NCI-H2196 (cell line): ENCODE results near the gene GDPD3.

Source experiments
- DNase-seq: peaks from one replicate; lab custom pipeline; 2025; ENCODE audit not compliant: unreplicated experiment; lab: John Stamatoyannopoulos, UW

GDPD3 gene

GRCh38 chr16:30096105-30096861, 17.1 kb downstream of the GDPD3 start, which contains the start of gene YPEL3:
Gene YPEL3 (minus strand): TSS chr16:30096213. CDS start chr16:30095482, 731 bp downstream.
- DNase-seq, result peak; percentile 88

- no peak for DNase-seq
Observed at GRCh38 chr16:30095166-30096078, 17.9 kb downstream of the GDPD3 start.

GRCh38 chr16:30094541-30095165, 18.7 kb downstream of the GDPD3 start:
- no peak for DNase-seq

- peak; percentile 88 for DNase-seq
Observed at GRCh38 chr16:30092373-30093010, 20.8 kb downstream of the GDPD3 start.

- peak; percentile 95 for DNase-seq
Observed at GRCh38 chr16:30091474-30092372, 21.6 kb downstream of the GDPD3 start, which contains the start of gene TBX6. Gene TBX6 (minus strand): TSS chr16:30091924. CDS start chr16:30091193, 731 bp downstream.

- no peak for DNase-seq
Observed at GRCh38 chr16:30090610-30091331, 22.6 kb downstream of the GDPD3 start.

GRCh38 chr16:30088832-30089624, 24.3 kb downstream of the GDPD3 start:
- DNase-seq, result no peak

- DNase-seq, result no peak
Observed at GRCh38 chr16:30088237-30088831, 25.0 kb downstream of the GDPD3 start.

DNA sequence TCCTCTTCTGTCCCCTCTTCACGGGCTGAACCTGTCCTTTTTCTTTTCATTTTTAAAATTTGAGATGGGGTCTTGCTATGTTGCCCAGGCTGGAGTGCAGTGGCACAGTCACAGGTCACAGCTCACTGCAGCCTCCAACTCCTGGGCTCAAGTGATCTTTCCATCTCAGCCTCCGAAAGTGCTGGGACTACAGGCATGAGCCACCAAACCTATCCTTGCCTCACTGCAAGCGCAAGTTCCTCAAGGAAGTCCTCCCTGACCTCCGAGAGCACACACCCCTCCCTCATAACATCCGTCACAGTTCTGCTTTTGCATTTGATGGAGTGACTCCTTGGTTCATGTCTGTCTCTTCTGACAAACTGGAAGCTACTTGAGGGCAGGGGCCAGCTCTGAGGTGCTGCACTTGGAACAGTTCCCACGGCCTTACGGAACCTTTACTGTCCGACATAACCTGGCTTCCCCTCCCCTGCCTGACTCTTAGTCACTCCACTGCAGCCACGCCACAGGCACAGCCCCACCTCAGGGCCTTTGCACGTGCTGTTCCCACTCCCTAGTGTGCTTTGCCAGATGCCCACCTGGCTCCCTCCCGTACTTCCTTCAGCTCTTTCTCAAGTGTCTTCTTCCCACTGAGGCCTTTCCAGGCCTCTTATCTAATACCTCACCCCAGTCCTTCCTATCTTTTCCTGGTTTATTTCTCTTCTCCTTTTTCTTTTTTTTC, 26.0 kb downstream of the GDPD3 start:
- no peak for DNase-seq

DNA sequence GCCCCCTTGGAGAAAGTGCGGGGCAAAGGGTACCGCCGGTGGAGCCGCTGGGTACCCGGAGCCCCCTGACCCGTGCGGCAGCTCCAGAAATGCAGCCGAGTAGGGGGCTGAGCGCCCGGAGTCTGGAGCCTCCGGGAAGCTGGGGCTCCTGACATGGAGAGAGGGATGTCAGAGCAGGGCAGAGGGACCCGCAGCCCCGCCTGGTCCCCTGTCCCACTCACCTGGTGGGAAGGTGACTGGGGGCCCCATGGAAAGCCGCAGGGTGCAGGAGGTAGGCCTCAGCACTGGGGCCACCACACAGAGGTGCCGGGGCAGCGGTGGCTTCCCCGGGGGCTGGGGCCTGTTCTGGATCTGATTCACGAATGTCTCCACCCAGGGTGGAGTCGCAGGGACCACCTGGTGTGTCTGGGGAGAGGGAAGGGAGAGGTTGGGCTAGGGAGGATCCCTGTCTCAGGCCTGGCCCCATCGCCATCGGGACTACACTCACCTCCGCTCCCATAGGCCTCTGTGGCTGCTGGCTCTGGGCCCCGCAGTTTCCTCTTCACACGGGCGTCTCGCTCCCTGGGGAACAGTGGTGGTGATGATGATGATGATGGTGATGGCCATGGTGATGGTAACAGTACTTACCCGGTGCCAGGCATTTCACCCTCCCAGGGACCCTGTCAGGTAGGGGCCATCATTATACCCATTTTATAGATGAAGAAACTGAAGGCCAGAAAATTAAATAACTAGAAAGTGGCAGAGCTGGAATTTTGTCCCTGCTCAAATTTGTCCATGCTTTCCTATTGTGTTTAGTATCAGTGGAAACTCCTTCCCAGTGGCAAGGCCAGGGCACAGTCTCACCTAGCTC, 26.8 kb downstream of the GDPD3 start:
- DNase-seq, result no peak

DNA sequence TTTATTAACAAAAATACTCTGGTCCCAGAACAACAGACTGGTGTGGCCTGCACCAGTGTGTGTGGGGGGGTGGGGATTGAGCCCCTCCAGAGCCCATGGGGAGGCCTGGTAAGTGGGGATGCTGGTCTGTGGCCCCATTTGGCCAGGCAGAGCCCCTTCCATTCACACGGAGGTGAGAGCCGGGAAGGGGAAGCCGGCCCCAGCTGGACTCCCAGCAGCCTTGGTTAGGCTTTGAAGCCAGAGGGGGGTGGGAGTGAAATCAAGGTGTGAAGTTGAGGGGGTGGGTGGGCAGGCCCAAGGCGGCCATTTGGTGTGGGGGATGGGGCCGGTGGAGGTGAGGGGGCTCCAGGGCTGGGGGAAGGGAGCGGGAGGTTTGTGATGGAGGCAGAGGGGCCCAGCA, 27.5 kb downstream of the GDPD3 start:
- no peak for DNase-seq

DNA sequence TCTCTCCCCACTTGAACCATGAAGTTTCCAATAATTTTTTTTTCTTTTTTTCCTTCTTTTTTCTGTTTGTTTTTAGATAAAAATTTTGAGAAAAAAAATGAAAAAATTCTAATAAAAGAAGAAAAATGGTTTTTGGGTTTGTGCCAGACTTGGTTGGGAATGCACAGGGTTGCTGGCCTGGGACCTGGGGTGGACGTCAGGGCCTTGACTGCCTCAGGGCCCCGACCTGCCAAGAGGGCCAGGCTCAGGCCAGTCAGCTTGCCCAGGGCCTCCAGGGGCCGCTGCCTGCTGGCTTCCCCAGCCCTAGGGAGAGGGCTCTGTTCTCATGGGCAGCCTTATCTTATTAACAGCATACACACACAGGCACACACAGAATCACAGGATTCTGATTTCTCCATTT, 28.1 kb downstream of the GDPD3 start:
- DNase-seq, result no peak

- no peak for DNase-seq
Observed at GRCh38 chr16:30084816-30085159, 28.5 kb downstream of the GDPD3 start.

DNA sequence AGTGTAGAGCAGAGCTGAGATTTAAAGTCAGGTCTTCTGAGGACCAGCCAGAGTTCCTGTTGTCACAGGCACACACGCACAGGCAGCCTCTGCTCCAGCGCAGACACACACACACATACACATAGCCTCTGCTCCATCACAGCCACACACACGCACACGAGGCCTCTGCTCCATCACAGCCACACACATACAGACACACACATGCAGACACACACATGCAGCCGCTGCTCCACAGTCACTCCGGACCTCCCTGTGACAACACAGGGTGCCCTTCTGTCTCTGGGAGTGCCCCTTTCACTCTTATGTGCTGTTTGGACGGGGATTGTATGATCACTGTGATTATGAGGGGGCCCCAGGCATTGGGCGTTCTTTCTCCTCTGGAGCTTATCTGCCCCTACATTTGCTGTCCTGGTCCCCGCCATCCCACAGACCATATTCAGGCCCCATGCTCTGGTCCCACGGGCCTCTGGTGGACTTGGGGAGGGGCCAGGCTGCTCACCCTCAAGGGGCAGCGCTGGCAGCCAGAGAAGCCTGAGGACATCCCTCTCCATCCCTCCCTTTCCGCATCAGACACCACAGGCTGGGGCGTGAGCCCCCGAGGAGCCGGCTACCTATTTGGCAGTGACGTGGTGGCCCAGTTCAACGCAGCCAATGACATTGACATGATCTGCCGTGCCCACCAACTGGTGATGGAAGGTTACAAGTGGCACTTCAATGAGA, 29.1 kb downstream of the GDPD3 start:
- DNase-seq, result no peak

DNA sequence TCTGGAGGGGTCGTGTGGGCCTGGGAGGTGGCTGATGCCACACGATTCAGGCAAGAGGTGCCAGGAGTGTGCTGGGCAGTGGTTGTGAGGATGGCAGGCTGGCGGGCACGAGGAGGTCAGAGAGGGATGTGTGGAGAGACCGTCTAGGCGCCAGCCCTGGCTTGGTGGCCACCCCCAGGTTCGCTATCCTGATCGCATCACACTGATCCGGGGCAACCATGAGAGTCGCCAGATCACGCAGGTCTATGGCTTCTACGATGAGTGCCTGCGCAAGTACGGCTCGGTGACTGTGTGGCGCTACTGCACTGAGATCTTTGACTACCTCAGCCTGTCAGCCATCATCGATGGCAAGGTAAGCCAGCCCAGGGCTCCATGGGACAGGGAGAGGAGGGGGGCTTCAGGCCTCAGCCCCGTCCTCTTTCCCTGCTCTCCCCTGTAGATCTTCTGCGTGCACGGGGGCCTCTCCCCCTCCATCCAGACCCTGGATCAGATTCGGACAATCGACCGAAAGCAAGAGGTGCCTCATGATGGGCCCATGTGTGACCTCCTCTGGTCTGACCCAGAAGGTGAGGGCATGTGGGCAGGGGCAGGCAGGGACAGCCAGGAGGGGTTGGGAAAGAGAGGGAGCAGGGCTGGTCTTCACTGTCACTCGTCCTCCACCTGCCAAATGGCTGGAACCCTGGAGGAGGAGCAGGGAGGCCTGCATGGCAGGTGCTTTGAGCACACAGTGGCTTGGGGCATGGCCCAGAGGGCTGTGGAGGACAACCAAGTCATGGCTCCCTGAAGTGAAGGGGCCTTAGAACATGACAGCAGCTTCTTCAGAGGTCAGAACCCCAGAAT, 29.9 kb downstream of the GDPD3 start:
- no peak for DNase-seq
